Caco-2 (cell line): ENCODE measurements around the gene PRMT3. TPM values are rescaled to one million over a fixed set of nuclear protein-coding genes. Genes with fewer than 3 reads are reported as not detected.

Source experiments
- BruUV-seq: library from RNA; stranded (reverse); fragments of 400-500 nt; replicated peaks from 2 replicates; lab custom pipeline; 2021; lab: Mats Ljungman, UMichigan
- CTCF ChIA-PET: fragments of 300-600 bp; sonication (Branson Sonifier 250); formaldehyde crosslinking; loops from one replicate; lab custom pipeline; 2022; ENCODE audit warnings: antibody characterized with exemption; lab: Charles Lee
- POLR2A ChIA-PET: fragments of 300-600 bp; sonication (Branson Sonifier 250); formaldehyde crosslinking; loops from one replicate; lab custom pipeline; 2022; ENCODE audit warnings: antibody characterized with exemption; lab: Charles Lee
- DNase-seq, 2 experiments: peaks; one replicate each; pipeline versions ENCODE4 v3.0.0 to v3.0.0-alpha.2; 2020 to 2022
- H3K27me3 ChIP-seq: replicated peaks from 2 replicates; pipeline ENCODE4 v1.6.0; 2011; ENCODE audit warnings: low read length; ENCODE audit not compliant: control insufficient read depth, insufficient read depth
- H3K36me3 ChIP-seq: 2 replicates; pipeline ENCODE4 v1.5.1; 2011; ENCODE audit warnings: low read length; ENCODE audit not compliant: control insufficient read depth, insufficient read depth
- H3K4me1 ChIP-seq: fragments of 250-450 bp; sonication (Bioruptor Pico); 2 replicates; pipeline ENCODE4 v1.5.1; 2020; ENCODE audit warnings: mild to moderate bottlenecking
- H3K4me3 ChIP-seq: 2 replicates; pipeline ENCODE4 v1.5.1; 2011; ENCODE audit warnings: low read depth, mild to moderate bottlenecking, control low read depth, low read length
- H3K9me3 ChIP-seq: fragments of 250-450 bp; sonication (Bioruptor Pico); 2 replicates; pipeline ENCODE4 v1.5.1; 2020; ENCODE audit warnings: mild to moderate bottlenecking, moderate library complexity
- H3K27ac Mint-ChIP-seq: one replicate; pipeline ENCODE4 v1.8.0; 2022; ENCODE audit warnings: mixed read lengths; ENCODE audit not compliant: unreplicated experiment
- H3K27me3 Mint-ChIP-seq: one replicate; pipeline ENCODE4 v1.8.0; 2022; ENCODE audit warnings: mixed read lengths; ENCODE audit not compliant: insufficient read depth, unreplicated experiment
- H3K36me3 Mint-ChIP-seq: one replicate; pipeline ENCODE4 v1.8.0; 2022; ENCODE audit warnings: mild to moderate bottlenecking, mixed read lengths; ENCODE audit not compliant: insufficient read depth, unreplicated experiment
- H3K4me1 Mint-ChIP-seq: one replicate; pipeline ENCODE4 v1.8.0; 2022; ENCODE audit warnings: low read depth, mixed read lengths; ENCODE audit not compliant: unreplicated experiment
- H3K4me3 Mint-ChIP-seq: one replicate; pipeline ENCODE4 v1.8.0; 2022; ENCODE audit warnings: mild to moderate bottlenecking, moderate library complexity, mixed read lengths; ENCODE audit not compliant: unreplicated experiment
- H3K9me3 Mint-ChIP-seq: one replicate; pipeline ENCODE4 v1.8.0; 2022; ENCODE audit warnings: mixed read lengths; ENCODE audit not compliant: unreplicated experiment
- intact Hi-C: fragments of 100-400 bp; cut with micrococcal nuclease; formaldehyde crosslinking; loops from one replicate; pipeline ENCODE4 v1.10.0; 2022; ENCODE audit not compliant: unreplicated experiment
- total RNA-seq: library from RNA; stranded (reverse); gene quantifications from 2 replicates; pipeline ENCODE4 v1.2.3, GENCODE V29; 2022
- TF ChIP-seq, protein P1 (sequence below), 2 experiments: fragments of 200-600 bp in 1 of 2; IDR thresholded peaks; 1 replicate in 1 of 2; 2 replicates in 1 of 2; pipeline versions ENCODE4 v1.5.1 to v1.8.0; 2011 to 2022; ENCODE audit warnings: antibody characterized with exemption in 1 of 2, control low read depth in 1 of 2, inconsistent platforms in 1 of 2, low read depth in 1 of 2, low read length in 1 of 2, mild to moderate bottlenecking in 1 of 2, moderate library complexity in 1 of 2; ENCODE audit not compliant: insufficient read depth in 1 of 2, severe bottlenecking in 1 of 2, unreplicated experiment in 1 of 2

PRMT3 gene
- total RNA-seq, 1 experiment from 2014 or later = 26.1 TPM

DNA sequence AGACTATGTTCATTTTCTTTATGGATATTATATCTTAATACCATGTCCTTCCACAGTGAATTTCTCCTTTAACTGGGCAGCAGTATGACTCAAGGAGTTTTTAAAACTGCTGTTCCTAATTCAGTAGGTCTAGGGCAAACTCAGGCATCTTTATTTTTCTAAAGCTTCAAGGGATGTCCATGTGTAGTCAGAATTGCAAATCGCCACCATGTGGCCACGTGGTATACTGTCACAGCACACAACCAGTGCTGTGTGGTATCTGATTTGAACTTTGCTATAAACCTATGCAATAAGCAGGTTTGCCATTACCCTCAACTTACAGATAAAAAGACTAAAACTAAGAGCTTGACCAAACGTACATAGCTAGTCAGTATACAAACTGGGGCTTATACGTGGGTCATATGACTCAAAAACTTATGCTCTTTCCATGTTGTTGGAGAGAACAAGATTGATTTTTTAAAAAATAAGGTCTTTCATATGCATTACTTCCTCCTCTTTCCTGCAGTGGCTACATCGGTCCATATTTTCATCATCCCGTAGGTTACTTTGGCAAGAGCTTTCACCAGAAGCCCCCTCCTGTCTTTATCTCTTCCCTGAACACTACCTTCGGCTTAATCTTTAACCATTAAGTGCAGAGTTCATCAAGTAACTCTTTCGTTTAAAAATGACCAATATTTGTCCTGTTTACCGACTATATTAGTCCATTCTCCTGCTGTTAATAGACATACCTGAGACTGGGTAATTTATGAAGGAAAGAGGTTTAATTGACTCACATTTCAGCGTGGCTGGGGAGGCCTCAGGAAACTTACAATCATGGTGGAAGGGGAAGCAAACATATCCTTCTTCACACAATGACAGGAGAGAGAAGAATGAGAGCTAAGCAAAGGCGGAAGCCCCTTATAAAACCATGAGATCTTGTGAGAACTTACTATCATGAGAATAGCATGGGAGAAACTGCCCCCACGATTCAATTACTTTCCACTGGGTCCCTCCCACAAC, 32.0 kb upstream of the PRMT3 start:
- peak; percentile 70 to 75 for DNase-seq
- intact Hi-C loops = loop anchor here (1.0 to 5.0 kb wide), 4 partner anchors 8 to 403 kb away; partner anchors contain the start of gene HTATIP2
- CTCF ChIA-PET = interaction anchor here (1.0 to 3.3 kb wide), 6 partner anchors 62 to 465 kb away, joined by 3 to 45 read pairs (median 3); no protein-coding TSS in a partner anchor

DNA sequence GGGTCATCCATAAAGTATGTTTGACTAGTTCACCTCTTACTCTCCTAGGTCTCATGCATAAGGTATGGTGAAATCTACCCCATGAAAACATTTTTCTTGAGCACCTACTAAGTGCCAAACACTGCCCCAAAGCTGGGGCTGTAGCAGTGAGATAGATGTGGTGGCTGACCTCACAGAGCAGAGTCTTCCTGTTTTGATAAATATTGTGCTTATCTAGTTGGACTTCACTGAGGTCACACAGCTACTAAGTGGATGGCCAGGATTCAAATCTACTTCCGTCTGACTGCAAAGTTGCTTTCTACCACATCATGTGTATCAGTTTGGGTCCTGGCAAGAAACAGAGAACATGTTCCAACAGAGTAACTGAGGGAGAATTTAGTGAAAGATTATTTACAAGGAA, 30.4 kb upstream of the PRMT3 start:
- no peaks in the 10 kb centered on the region for H3K36me3 ChIP-seq
- BruUV-seq = no TSS peak
- H3K9me3 Mint-ChIP-seq = peaks cover 9% of the 10 kb centered on the region
- no peaks in the 10 kb centered on the region for H3K36me3 Mint-ChIP-seq
- ChIA-PET POLR2A (no interaction called here), CTCF (no interaction called here)
- peaks cover 13% of the 10 kb centered on the region for H3K4me1 ChIP-seq
- no peak overlapping the region for H3K4me3 Mint-ChIP-seq
- H3K27me3 Mint-ChIP-seq = no peaks in the 10 kb centered on the region
- intact Hi-C loops = loop anchor here (5.0 kb wide), 1 partner anchor 405 kb away; no protein-coding TSS in a partner anchor
- H3K9me3 ChIP-seq = no peaks in the 10 kb centered on the region
- H3K4me1 Mint-ChIP-seq = peaks cover 24% of the 10 kb centered on the region
- H3K27me3 ChIP-seq = no peaks in the 10 kb centered on the region
- H3K27ac Mint-ChIP-seq = no peak overlapping the region
- no peak overlapping the region for H3K4me3 ChIP-seq
- TF ChIP-seq, protein P1, sequence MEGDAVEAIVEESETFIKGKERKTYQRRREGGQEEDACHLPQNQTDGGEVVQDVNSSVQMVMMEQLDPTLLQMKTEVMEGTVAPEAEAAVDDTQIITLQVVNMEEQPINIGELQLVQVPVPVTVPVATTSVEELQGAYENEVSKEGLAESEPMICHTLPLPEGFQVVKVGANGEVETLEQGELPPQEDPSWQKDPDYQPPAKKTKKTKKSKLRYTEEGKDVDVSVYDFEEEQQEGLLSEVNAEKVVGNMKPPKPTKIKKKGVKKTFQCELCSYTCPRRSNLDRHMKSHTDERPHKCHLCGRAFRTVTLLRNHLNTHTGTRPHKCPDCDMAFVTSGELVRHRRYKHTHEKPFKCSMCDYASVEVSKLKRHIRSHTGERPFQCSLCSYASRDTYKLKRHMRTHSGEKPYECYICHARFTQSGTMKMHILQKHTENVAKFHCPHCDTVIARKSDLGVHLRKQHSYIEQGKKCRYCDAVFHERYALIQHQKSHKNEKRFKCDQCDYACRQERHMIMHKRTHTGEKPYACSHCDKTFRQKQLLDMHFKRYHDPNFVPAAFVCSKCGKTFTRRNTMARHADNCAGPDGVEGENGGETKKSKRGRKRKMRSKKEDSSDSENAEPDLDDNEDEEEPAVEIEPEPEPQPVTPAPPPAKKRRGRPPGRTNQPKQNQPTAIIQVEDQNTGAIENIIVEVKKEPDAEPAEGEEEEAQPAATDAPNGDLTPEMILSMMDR (IDR thresholded peaks at IDR 0.05; ENCODE audit: insufficient read depth in 1 of 2, low read depth in 1 of 2, low read length in 1 of 2, severe bottlenecking in 1 of 2, unreplicated experiment in 1 of 2) = no peak
- no peak for DNase-seq

More for the DNA sequence above, 32.0 kb upstream of the PRMT3 start:
- Mint-ChIP-seq H3K27me3 (no peaks in the 10 kb centered on the region), H3K9me3 (peaks cover 9% of the 10 kb centered on the region), H3K36me3 (no peaks in the 10 kb centered on the region), H3K4me1 (peaks cover 30% of the 10 kb centered on the region), H3K27ac (peak overlapping the region; percentile 81), H3K4me3 (peak overlapping the region; percentile 71)
- H3K36me3 ChIP-seq = no peaks in the 10 kb centered on the region
- H3K4me3 ChIP-seq = 0 out of 2 replicates have a peak overlapping the region, but pooled peaks have one; percentile 2
- TF ChIP-seq, protein P1 (IDR thresholded peaks at IDR 0.05; ENCODE audit: insufficient read depth in 1 of 2, low read depth in 1 of 2, low read length in 1 of 2, severe bottlenecking in 1 of 2, unreplicated experiment in 1 of 2) = peak; percentile 69 to 74
- peaks cover 13% of the 10 kb centered on the region for H3K4me1 ChIP-seq
- no peaks in the 10 kb centered on the region for H3K9me3 ChIP-seq
- H3K27me3 ChIP-seq = no peaks in the 10 kb centered on the region
- BruUV-seq = no TSS peak
- POLR2A ChIA-PET = interaction anchor here (1.2 kb wide), 1 partner anchor 8 kb away, joined by 3 read pairs; the partner anchor contains the start of gene HTATIP2

DNA sequence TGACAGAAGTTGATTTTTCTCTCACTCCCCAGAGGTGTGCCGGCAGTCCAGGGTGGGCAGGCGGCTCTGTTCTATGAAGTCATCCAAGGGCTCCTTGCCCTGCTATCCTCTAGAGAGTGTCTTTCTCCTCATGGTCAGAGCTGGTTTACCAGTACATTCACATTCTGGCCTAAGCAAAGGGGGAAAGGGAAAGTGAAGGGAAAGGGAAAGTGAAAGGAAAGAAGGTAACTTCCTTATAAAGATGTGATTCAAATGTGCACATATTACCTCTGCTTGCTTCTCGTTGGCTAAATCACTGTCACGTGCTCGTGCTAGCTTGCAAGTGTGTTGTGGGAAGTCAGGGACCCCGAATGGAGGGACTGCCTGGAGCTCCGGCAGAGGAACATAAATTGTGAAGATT, 26.9 kb upstream of the PRMT3 start:
- Histone ChIP-seq H3K9me3 (no peaks in the 10 kb centered on the region), H3K36me3 (no peaks in the 10 kb centered on the region; the same call in none of the 2 replicates), H3K4me1 (peaks cover 18% of the 10 kb centered on the region), H3K4me3 (no peak overlapping the region), H3K27me3 (no peaks in the 10 kb centered on the region)
- ChIA-PET POLR2A (no interaction called here), CTCF (no interaction called here)
- DNase-seq = no peak
- intact Hi-C loops = no loop called here
- H3K4me1 Mint-ChIP-seq = peaks cover 26% of the 10 kb centered on the region
- peaks cover 7% of the 10 kb centered on the region for H3K9me3 Mint-ChIP-seq
- H3K27ac Mint-ChIP-seq = no peak overlapping the region
- TF ChIP-seq, protein P1 (IDR thresholded peaks at IDR 0.05; ENCODE audit: insufficient read depth in 1 of 2, low read depth in 1 of 2, low read length in 1 of 2, severe bottlenecking in 1 of 2, unreplicated experiment in 1 of 2) = no peak
- H3K27me3 Mint-ChIP-seq = no peaks in the 10 kb centered on the region
- no peaks in the 10 kb centered on the region for H3K36me3 Mint-ChIP-seq
- H3K4me3 Mint-ChIP-seq = no peak overlapping the region
- BruUV-seq = no TSS peak
